K562 (cell line): Measurements from ENCODE around the gene IQCM. TPM values are rescaled to one million over a fixed set of nuclear protein-coding genes. Genes with fewer than 3 reads are reported as not detected.

ENCODE experiments used
- EP300 ChIP-seq: IDR thresholded peaks from 2 replicates; pipeline ENCODE4 v1.6.1; 2012; ENCODE audit warnings: low read length, improper control_type of control experiment
- HMGXB4 ChIP-seq: sonication (generic); formaldehyde crosslinking; IDR thresholded peaks from 2 replicates; pipeline ENCODE4 v1.8.1; 2023; ENCODE audit warnings: mild to moderate bottlenecking, missing genetic modification reagents
- RBM25 ChIP-seq: fragments of 200-400 bp; formaldehyde crosslinking; IDR thresholded peaks from 2 replicates; pipeline ENCODE4 v1.6.1; 2018; ENCODE audit warnings: low read length, low read depth, moderate library complexity; ENCODE audit not compliant: severe bottlenecking
- polyA plus RNA-seq, 8 experiments: library from polyadenylated mRNA; depleted of rRNA in 4 of 8; stranded (reverse) in 5 of 8; unstranded in 3 of 8; fragments of >200 nt; fragmentation: Nextera tagmentation in 2 of 8; fragmentation: Illumina TruSeq in 1 of 8; extraction: Ambion mirVana in 2 of 8; extraction: Trizol in 1 of 8; gene quantifications; 2 replicates each; pipeline versions ENCODE4 v1.2.1 to v1.2.3, GENCODE V29; 2011 to 2014; ENCODE audit warnings: inconsistent platforms in 1 of 8, missing spikeins in 1 of 8
- total RNA-seq, 7 experiments: library from RNA; depleted of rRNA in 6 of 7; stranded (reverse); fragments of >200 nt in 6 of 7; fragmentation: Illumina TruSeq in 2 of 7; extraction: Trizol in 2 of 7; gene quantifications; 2 replicates each; pipeline versions ENCODE4 v1.2.1 to v1.2.3, GENCODE V29; 2011 to 2021; ENCODE audit warnings: low replicate concordance in 1 of 7
- TF ChIP-seq, protein P1 (sequence below): fragments of 150-350 bp; IDR thresholded peaks from 2 replicates; pipeline ENCODE4 v1.6.1; 2014; ENCODE audit warnings: low read depth, mild to moderate bottlenecking, low read length, borderline replicate concordance

IQCM gene
- total and polyA plus RNA-seq, 9 of the 15 experiments (the other 6 are each of a cell fraction or from before 2014, with no cell fraction given), result not detected

- TF ChIP-seq, protein P1, sequence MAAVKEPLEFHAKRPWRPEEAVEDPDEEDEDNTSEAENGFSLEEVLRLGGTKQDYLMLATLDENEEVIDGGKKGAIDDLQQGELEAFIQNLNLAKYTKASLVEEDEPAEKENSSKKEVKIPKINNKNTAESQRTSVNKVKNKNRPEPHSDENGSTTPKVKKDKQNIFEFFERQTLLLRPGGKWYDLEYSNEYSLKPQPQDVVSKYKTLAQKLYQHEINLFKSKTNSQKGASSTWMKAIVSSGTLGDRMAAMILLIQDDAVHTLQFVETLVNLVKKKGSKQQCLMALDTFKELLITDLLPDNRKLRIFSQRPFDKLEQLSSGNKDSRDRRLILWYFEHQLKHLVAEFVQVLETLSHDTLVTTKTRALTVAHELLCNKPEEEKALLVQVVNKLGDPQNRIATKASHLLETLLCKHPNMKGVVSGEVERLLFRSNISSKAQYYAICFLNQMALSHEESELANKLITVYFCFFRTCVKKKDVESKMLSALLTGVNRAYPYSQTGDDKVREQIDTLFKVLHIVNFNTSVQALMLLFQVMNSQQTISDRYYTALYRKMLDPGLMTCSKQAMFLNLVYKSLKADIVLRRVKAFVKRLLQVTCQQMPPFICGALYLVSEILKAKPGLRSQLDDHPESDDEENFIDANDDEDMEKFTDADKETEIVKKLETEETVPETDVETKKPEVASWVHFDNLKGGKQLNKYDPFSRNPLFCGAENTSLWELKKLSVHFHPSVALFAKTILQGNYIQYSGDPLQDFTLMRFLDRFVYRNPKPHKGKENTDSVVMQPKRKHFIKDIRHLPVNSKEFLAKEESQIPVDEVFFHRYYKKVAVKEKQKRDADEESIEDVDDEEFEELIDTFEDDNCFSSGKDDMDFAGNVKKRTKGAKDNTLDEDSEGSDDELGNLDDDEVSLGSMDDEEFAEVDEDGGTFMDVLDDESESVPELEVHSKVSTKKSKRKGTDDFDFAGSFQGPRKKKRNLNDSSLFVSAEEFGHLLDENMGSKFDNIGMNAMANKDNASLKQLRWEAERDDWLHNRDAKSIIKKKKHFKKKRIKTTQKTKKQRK, result no peak
- TF ChIP-seq EP300, result no peak
- TF ChIP-seq RBM25, result no peak
- TF ChIP-seq HMGXB4 (CRISPR knock-in tag), result no peak
Measured at GRCh38 chr4:149713031-149713430, 102.6 kb downstream of the IQCM start (continued).
